ENCODE results near the gene STAB1.

Gene STAB1

GRCh38 chr3:52572221-52572620 is 77.1 kb downstream of the STAB1 start:
- Histone ChIP-seq H3K9me2 (replicated peaks; ENCODE audit: low read depth, low read length) (no peaks in the 10 kb centered on the region), H2AFZ (ENCODE audit: low read length) (no peak overlapping the region), H3K27me3 (ENCODE audit: insufficient read depth, low read length, poor library complexity, severe bottlenecking) (no peaks in the 10 kb centered on the region), H3K36me3 (ENCODE audit: insufficient read depth, low read length) (peaks cover 34% of the 10 kb centered on the region; the same call in 1 of the 2 replicates), H3K79me2 (ENCODE audit: insufficient read depth, low read length) (no peaks in the 10 kb centered on the region), H3K4me3 (ENCODE audit: low read length, poor library complexity, severe bottlenecking) (no peak overlapping the region), H3K9me3 (ENCODE audit: insufficient read depth, low read depth, low read length) (no peaks in the 10 kb centered on the region), H3F3A (ENCODE audit: low read depth) (no peaks in the 10 kb centered on the region), H4K20me1 (ENCODE audit: insufficient read depth, low read length, poor library complexity, severe bottlenecking) (no peaks in the 10 kb centered on the region), H3K4me2 (ENCODE audit: low read depth, low read length, poor library complexity, severe bottlenecking) (no peak overlapping the region), H3K9ac (ENCODE audit: low read depth, low read length, poor library complexity, severe bottlenecking) (no peak overlapping the region), H3K4me1 (ENCODE audit: insufficient read depth, low read length, poor library complexity, severe bottlenecking) (no peaks in the 10 kb centered on the region)
- TF ChIP-seq, protein P1, sequence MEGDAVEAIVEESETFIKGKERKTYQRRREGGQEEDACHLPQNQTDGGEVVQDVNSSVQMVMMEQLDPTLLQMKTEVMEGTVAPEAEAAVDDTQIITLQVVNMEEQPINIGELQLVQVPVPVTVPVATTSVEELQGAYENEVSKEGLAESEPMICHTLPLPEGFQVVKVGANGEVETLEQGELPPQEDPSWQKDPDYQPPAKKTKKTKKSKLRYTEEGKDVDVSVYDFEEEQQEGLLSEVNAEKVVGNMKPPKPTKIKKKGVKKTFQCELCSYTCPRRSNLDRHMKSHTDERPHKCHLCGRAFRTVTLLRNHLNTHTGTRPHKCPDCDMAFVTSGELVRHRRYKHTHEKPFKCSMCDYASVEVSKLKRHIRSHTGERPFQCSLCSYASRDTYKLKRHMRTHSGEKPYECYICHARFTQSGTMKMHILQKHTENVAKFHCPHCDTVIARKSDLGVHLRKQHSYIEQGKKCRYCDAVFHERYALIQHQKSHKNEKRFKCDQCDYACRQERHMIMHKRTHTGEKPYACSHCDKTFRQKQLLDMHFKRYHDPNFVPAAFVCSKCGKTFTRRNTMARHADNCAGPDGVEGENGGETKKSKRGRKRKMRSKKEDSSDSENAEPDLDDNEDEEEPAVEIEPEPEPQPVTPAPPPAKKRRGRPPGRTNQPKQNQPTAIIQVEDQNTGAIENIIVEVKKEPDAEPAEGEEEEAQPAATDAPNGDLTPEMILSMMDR (conservative IDR thresholded peaks at IDR 0.05; ENCODE audit: low read length), result no peak
- no peak for TF ChIP-seq EZH2phosphoT487 (IDR thresholded peaks at IDR 0.05; ENCODE audit: borderline replicate concordance)

All from Loucy (cell line).